Medulla oblongata (tissue), 1 donor: ENCODE data around the gene OR6K3.

Experiments
- DNase-seq: peaks from one replicate; pipeline ENCODE4 v3.0.0-alpha.2; 2015; ENCODE audit errors: extremely low spot score

Gene OR6K3

GRCh38 chr1:158687037-158687436 is 33.5 kb downstream of the OR6K3 start:
- DNase-seq = no peak

- DNase-seq = no peak
These were observed 34.2 kb downstream of the OR6K3 start, which contains the start of gene SPTA1 for GRCh38 chr1:158686111-158687009. Gene SPTA1 (minus strand): TSS chr1:158686715. CDS start chr1:158686517, 198 bp downstream.

- no peak for DNase-seq
These were observed 35.4 kb downstream of the OR6K3 start for GRCh38 chr1:158685085-158685484.

- no peak for DNase-seq
These were observed 38.9 kb downstream of the OR6K3 start for GRCh38 chr1:158681606-158682005.

GRCh38 chr1:158679289-158679688 is 41.2 kb downstream of the OR6K3 start:
- no peak for DNase-seq

GRCh38 chr1:158675563-158676323 is 44.8 kb downstream of the OR6K3 start:
- no peak for DNase-seq

GRCh38 chr1:158674302-158674701 is 46.2 kb downstream of the OR6K3 start:
- DNase-seq = no peak
